Activated naive CD4-positive, alpha-beta T cell treated with anti-CD3 and anti-CD28 coated beads, Interleukin-2, amount 50 U/mL, for 24 hours (primary cell): ENCODE results near the gene TMEM179.

Experiments used
- H3K27ac Mint-ChIP-seq: one replicate; pipeline ENCODE4 v1.8.0; 2021; ENCODE audit warnings: mild to moderate bottlenecking, mixed read lengths
- H3K27me3 Mint-ChIP-seq: one replicate; pipeline ENCODE4 v1.8.0; 2021; ENCODE audit warnings: mixed read lengths
- H3K36me3 Mint-ChIP-seq: one replicate; pipeline ENCODE4 v1.8.0; 2021; ENCODE audit warnings: mixed read lengths
- H3K4me1 Mint-ChIP-seq: one replicate; pipeline ENCODE4 v1.8.0; 2021; ENCODE audit warnings: mixed read lengths
- H3K4me3 Mint-ChIP-seq: one replicate; pipeline ENCODE4 v1.8.0; 2021; ENCODE audit warnings: mild to moderate bottlenecking, mixed read lengths
- H3K9me3 Mint-ChIP-seq: one replicate; pipeline ENCODE4 v1.8.0; 2021; ENCODE audit warnings: mixed read lengths

TMEM179 gene

DNA sequence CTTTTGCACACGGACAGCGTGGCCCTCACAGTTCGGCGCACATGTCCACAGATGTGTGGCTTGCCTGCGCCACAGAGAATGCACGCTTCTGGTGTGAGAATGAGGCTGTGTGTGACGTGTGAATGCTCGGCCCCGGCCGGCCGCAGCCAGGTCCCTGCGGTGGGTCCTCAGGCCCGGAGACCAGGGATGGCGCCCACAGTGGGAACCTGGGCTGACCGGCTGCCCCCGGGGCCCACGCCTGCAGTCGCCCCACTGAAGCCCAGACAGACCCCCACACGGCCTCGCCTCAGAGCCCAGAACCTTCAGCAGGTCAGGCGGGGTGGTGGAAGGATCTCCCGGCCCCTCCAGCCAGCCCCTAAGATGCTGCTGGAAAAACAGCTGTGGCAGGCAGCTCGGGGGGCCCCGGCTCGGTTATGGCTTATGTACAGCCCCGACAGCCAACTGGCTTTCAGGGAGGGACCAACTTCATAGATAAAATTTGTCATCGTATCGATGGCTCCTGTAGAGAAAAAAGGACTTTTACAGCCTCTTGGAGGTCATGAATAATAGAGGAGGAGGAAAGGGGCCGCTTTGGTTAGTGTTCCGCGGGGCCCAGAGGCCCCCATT, 29.5 kb downstream of the TMEM179 start:
- H3K27me3 Mint-ChIP-seq: no peaks in the 10 kb centered on the region
- H3K9me3 Mint-ChIP-seq: no peaks in the 10 kb centered on the region
- no peak overlapping the region for H3K4me3 Mint-ChIP-seq
- H3K27ac Mint-ChIP-seq: no peak overlapping the region
- H3K4me1 Mint-ChIP-seq: no peaks in the 10 kb centered on the region
- no peaks in the 10 kb centered on the region for H3K36me3 Mint-ChIP-seq

DNA sequence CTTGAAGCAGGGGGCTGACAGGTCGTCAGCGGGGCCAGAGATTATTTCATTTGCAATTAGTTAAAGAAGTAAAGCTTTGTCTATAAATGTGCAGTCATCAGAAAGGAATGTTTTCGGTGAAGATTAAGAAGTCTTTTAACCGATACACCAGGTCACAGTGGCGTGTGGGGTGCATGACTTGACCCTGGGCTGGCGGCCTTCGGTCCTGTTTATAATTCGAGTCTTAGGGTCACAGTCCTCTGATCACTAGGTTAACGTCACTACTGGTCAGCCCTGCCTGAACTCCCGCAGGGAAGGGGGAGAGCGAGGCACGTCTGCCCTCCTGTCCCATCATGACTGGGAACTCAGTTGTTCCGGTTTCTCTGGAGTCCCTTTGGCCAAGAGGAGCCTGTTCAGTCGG, 30.0 kb downstream of the TMEM179 start:
- Mint-ChIP-seq H3K27ac (no peak overlapping the region), H3K4me1 (no peaks in the 10 kb centered on the region), H3K36me3 (no peaks in the 10 kb centered on the region)

GRCh38 chr14:104573930-104574329, 30.6 kb downstream of the TMEM179 start:
- H3K4me3 Mint-ChIP-seq: no peak overlapping the region
- no peaks in the 10 kb centered on the region for H3K9me3 Mint-ChIP-seq
- no peak overlapping the region for H3K27ac Mint-ChIP-seq
- no peaks in the 10 kb centered on the region for H3K4me1 Mint-ChIP-seq
- no peaks in the 10 kb centered on the region for H3K27me3 Mint-ChIP-seq
- no peaks in the 10 kb centered on the region for H3K36me3 Mint-ChIP-seq

More for the DNA sequence above, 30.0 kb downstream of the TMEM179 start:
- Mint-ChIP-seq H3K9me3 (no peaks in the 10 kb centered on the region), H3K4me3 (no peak overlapping the region), H3K27me3 (no peaks in the 10 kb centered on the region)

DNA sequence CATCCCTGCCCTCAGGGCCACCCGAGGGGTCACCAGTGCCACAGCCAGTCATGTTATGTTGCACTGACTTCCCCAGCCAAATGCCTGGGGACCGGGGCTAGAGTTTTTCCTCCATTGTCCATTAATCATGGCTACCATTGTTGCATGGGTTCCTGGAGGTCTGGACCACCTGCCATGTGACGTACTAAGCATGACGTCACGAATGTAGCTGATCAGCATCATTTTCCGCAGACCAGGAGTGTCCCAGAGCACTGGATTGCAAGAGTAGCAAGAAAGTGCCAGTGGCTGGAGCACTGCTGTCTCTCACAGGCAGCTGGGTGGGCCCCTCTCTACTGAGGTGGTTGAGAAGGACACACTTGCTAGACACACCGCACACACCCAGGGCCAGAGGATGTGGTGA, 31.9 kb downstream of the TMEM179 start:
- no peaks in the 10 kb centered on the region for H3K36me3 Mint-ChIP-seq
- no peak overlapping the region for H3K27ac Mint-ChIP-seq
- no peaks in the 10 kb centered on the region for H3K9me3 Mint-ChIP-seq
- no peak overlapping the region for H3K4me3 Mint-ChIP-seq
- no peaks in the 10 kb centered on the region for H3K4me1 Mint-ChIP-seq
- H3K27me3 Mint-ChIP-seq: no peaks in the 10 kb centered on the region

GRCh38 chr14:104572024-104572626, 32.4 kb downstream of the TMEM179 start:
- Mint-ChIP-seq H3K27ac (no peak overlapping the region), H3K27me3 (no peaks in the 10 kb centered on the region), H3K4me3 (no peak overlapping the region), H3K36me3 (no peaks in the 10 kb centered on the region), H3K4me1 (no peaks in the 10 kb centered on the region), H3K9me3 (no peaks in the 10 kb centered on the region)

DNA sequence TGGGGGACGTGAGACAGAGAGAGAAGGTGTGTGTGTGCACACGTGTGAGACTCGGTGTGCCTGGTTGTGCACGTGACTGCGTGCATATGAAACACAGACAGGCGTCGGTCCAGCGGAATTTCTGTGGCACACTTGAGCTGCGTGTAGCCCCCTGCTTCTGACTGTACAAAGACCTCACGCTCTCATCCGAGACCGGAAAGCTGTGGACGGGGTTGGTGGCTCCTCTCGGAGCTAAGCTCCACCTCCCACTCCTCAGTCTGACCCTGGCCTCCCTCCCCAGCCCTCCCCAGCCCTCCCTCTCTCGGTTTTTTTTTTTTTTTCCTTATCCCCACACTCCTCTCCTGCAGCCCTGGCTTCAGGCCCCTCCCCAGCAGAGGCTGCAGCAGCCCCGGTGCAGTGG, 33.3 kb downstream of the TMEM179 start:
- Mint-ChIP-seq H3K4me3 (no peak overlapping the region), H3K36me3 (no peaks in the 10 kb centered on the region), H3K9me3 (no peaks in the 10 kb centered on the region), H3K27ac (no peak overlapping the region), H3K4me1 (no peaks in the 10 kb centered on the region), H3K27me3 (no peaks in the 10 kb centered on the region)

DNA sequence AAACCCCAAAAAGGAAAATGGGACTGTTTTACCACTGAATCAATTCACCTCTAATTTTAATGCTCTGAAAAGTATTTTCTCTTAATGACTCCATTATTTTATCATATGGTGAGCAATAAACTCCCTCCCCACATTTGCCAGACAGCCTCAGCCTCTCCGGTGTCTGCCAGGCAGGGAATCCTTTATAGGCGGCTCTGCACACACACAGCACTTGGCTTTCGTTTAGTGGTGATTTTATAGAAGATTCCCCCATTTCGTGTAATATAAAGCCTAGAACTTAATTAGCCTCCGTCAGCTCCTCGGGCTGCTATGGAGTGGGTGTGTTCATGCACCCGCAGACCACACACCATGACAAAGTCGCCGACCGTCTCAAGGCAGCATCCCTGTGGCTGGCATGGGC, 35.1 kb downstream of the TMEM179 start:
- H3K9me3 Mint-ChIP-seq: no peaks in the 10 kb centered on the region
- no peak overlapping the region for H3K4me3 Mint-ChIP-seq
- no peaks in the 10 kb centered on the region for H3K36me3 Mint-ChIP-seq
- H3K27me3 Mint-ChIP-seq: peaks cover 2% of the 10 kb centered on the region
- no peaks in the 10 kb centered on the region for H3K4me1 Mint-ChIP-seq
- no peak overlapping the region for H3K27ac Mint-ChIP-seq

- Mint-ChIP-seq H3K9me3 (no peaks in the 10 kb centered on the region), H3K36me3 (no peaks in the 10 kb centered on the region), H3K4me3 (no peak overlapping the region), H3K27me3 (peaks cover 2% of the 10 kb centered on the region), H3K27ac (no peak overlapping the region), H3K4me1 (no peaks in the 10 kb centered on the region)
These were observed 36.0 kb downstream of the TMEM179 start for GRCh38 chr14:104568620-104569019.

GRCh38 chr14:104567957-104568225, 36.7 kb downstream of the TMEM179 start:
- no peak overlapping the region for H3K4me3 Mint-ChIP-seq
- H3K4me1 Mint-ChIP-seq: no peaks in the 10 kb centered on the region
- H3K27ac Mint-ChIP-seq: no peak overlapping the region
- no peaks in the 10 kb centered on the region for H3K9me3 Mint-ChIP-seq
- H3K27me3 Mint-ChIP-seq: peaks cover 2% of the 10 kb centered on the region
- no peaks in the 10 kb centered on the region for H3K36me3 Mint-ChIP-seq

- no peaks in the 10 kb centered on the region for H3K9me3 Mint-ChIP-seq
- no peaks in the 10 kb centered on the region for H3K36me3 Mint-ChIP-seq
- H3K27ac Mint-ChIP-seq: no peak overlapping the region
- H3K27me3 Mint-ChIP-seq: peaks cover 2% of the 10 kb centered on the region
- H3K4me3 Mint-ChIP-seq: no peak overlapping the region
- H3K4me1 Mint-ChIP-seq: no peaks in the 10 kb centered on the region
These were observed 37.2 kb downstream of the TMEM179 start for GRCh38 chr14:104567141-104567956.

- H3K36me3 Mint-ChIP-seq: no peaks in the 10 kb centered on the region
- peaks cover 2% of the 10 kb centered on the region for H3K27me3 Mint-ChIP-seq
- H3K4me1 Mint-ChIP-seq: no peaks in the 10 kb centered on the region
- no peak overlapping the region for H3K27ac Mint-ChIP-seq
- H3K4me3 Mint-ChIP-seq: no peak overlapping the region
- H3K9me3 Mint-ChIP-seq: no peaks in the 10 kb centered on the region
These were observed 39.6 kb downstream of the TMEM179 start for GRCh38 chr14:104564744-104565679.

DNA sequence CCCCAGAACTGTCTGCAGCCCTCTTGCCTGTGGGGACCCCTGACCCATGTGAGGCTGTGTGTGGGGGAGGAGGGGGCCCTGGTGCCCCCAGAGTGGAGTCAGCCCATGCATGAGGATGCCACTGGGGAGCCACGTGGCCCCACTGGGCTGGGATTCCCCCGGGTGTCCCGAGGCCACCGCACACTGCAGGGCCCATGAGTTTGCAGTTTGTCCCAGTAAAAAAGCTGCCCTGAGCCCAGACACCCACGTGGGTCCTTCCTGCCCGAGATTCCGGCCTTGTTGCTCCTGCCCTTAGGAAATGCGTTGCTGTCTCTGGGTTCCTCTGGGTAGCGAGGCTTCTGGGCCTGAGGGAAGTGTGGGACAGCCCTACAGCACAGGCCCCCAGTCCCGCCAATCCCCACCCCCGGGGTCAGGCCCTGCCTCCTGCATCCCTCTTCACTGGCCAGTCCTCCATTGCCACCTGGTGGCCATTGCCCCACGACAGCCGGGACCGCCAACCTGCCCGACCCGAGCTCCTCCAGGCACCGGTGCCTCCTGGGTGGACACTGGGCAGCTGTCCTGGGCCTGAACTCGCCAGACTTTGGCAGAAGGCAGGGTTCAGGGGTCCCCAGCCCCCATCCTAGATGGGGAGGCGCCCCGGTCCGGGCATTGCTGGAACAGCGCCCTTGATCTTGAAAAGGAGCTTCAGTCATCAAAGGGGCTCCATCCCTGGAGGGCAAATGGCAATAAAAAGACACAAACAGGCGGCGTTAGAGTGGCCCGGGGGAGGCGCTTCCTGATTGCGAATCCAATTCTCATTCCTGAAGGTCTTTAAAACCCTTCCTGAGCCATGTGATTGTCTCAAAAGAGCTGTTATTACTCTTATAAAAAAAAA, 40.6 kb downstream of the TMEM179 start:
- H3K9me3 Mint-ChIP-seq: no peaks in the 10 kb centered on the region
- H3K4me3 Mint-ChIP-seq: no peak overlapping the region
- H3K27ac Mint-ChIP-seq: no peak overlapping the region
- H3K4me1 Mint-ChIP-seq: no peaks in the 10 kb centered on the region
- peaks cover 2% of the 10 kb centered on the region for H3K27me3 Mint-ChIP-seq
- no peaks in the 10 kb centered on the region for H3K36me3 Mint-ChIP-seq

GRCh38 chr14:104563191-104563741, 41.3 kb downstream of the TMEM179 start:
- H3K4me3 Mint-ChIP-seq: no peak overlapping the region
- H3K36me3 Mint-ChIP-seq: no peaks in the 10 kb centered on the region
- peaks cover 2% of the 10 kb centered on the region for H3K27me3 Mint-ChIP-seq
- H3K9me3 Mint-ChIP-seq: no peaks in the 10 kb centered on the region
- no peak overlapping the region for H3K27ac Mint-ChIP-seq
- H3K4me1 Mint-ChIP-seq: no peaks in the 10 kb centered on the region

DNA sequence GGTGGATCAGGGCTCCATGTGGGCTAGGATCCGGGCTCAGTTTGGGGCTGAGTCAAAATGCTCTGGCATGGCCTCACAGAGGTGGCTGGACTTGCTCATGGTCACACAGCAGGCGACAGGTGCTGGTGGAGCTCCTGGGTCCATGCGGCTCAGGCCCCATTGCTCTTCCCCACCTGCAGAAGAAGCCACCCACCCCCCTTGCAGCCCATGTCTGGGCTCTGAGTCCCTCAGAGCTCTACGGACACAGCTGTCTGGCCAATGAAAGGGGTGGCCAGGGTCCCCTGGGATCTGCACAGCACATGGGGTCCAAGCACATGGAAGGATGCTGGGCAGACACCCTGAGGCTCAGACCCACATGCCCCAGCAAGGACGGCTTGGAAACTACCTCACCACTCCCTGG, 42.0 kb downstream of the TMEM179 start:
- H3K4me1 Mint-ChIP-seq: no peaks in the 10 kb centered on the region
- H3K27me3 Mint-ChIP-seq: peaks cover 2% of the 10 kb centered on the region
- no peak overlapping the region for H3K4me3 Mint-ChIP-seq

More for the DNA sequence above, 42.0 kb downstream of the TMEM179 start:
- Mint-ChIP-seq H3K27ac (no peak overlapping the region), H3K9me3 (no peaks in the 10 kb centered on the region), H3K36me3 (no peaks in the 10 kb centered on the region)
